Panc1 (cell line): ENCODE data around the gene NEK4. TPM values are rescaled to one million over a fixed set of nuclear protein-coding genes. Genes with fewer than 3 reads are reported as not detected.
A peak's percentile ranks its signal among the peaks of the same experiment; 100 is the strongest.

Source experiments
- ATAC-seq: fragments of 200-7000 bp; cut with Tn5 transposase; 2 replicates; pipeline ENCODE4 v1.9.1; 2020; ENCODE audit warnings: mild to moderate bottlenecking, moderate library complexity
- BruUV-seq: library from RNA; stranded (reverse); fragments of 400-500 nt; replicated peaks from 2 replicates; lab custom pipeline; 2021; lab: Mats Ljungman, UMichigan
- CTCF ChIA-PET: fragments of 300-600 bp; sonication (Branson Sonifier 250); formaldehyde crosslinking; loops from one replicate; lab custom pipeline; 2022; ENCODE audit warnings: antibody characterized with exemption; lab: Charles Lee
- POLR2A ChIA-PET: fragments of 300-600 bp; sonication (Branson Sonifier 250); formaldehyde crosslinking; loops from one replicate; lab custom pipeline; 2022; ENCODE audit warnings: antibody characterized with exemption; lab: Charles Lee
- DNase-seq: peaks from one replicate; pipeline ENCODE4 v3.0.0-alpha.2; 2010; ENCODE audit warnings: low read depth, low spot score
- H3K27ac ChIP-seq: 2 replicates; pipeline ENCODE4 v1.5.1; 2011; ENCODE audit warnings: mild to moderate bottlenecking, low read length, inconsistent platforms
- H3K27me3 ChIP-seq: fragments of 200-500 bp; sonication (Bioruptor generic); 2 replicates; pipeline ENCODE4 v1.6.0; 2014; ENCODE audit warnings: low read length, inconsistent platforms; ENCODE audit not compliant: control insufficient read depth, insufficient read depth
- H3K36me3 ChIP-seq: fragments of 200-500 bp; sonication (Bioruptor generic); 2 replicates; pipeline ENCODE4 v1.5.1; 2014; ENCODE audit warnings: inconsistent platforms, mild to moderate bottlenecking, low read length, moderate library complexity; ENCODE audit not compliant: control insufficient read depth, insufficient read depth
- H3K4me1 ChIP-seq: 2 replicates; pipeline ENCODE4 v1.5.1; 2011; ENCODE audit warnings: inconsistent platforms, mild to moderate bottlenecking, low read length, moderate library complexity; ENCODE audit not compliant: control insufficient read depth, insufficient read depth
- H3K4me3 ChIP-seq, 2 experiments: 2 replicates each; pipeline ENCODE4 v1.5.1; 2011 to 2012; ENCODE audit warnings: low read depth in 2 of 2, low read length in 2 of 2, mild to moderate bottlenecking in 2 of 2, inconsistent platforms in 1 of 2, moderate library complexity in 1 of 2
- H3K9me3 ChIP-seq: fragments of 200-500 bp; sonication (Bioruptor generic); 2 replicates; pipeline ENCODE4 v1.5.1; 2014; ENCODE audit warnings: low read depth, mild to moderate bottlenecking, inconsistent platforms, low read length, moderate library complexity; ENCODE audit not compliant: control insufficient read depth, insufficient read depth
- CTCF ChIP-seq: fragments of 450-650 bp; IDR thresholded peaks from 2 replicates; pipeline ENCODE4 v1.5.1; 2017; ENCODE audit warnings: mild to moderate bottlenecking
- POLR2AphosphoS5 ChIP-seq: IDR thresholded peaks from 2 replicates; pipeline ENCODE4 v1.6.1; 2012; ENCODE audit warnings: mild to moderate bottlenecking, low read depth, low read length, moderate library complexity
- REST ChIP-seq, 2 experiments: IDR thresholded peaks; 2 replicates each; pipeline ENCODE4 v1.6.1; 2011 to 2012; ENCODE audit warnings: low read depth in 2 of 2, control low read depth in 1 of 2, low read length in 1 of 2, mild to moderate bottlenecking in 1 of 2, moderate library complexity in 1 of 2; ENCODE audit not compliant: insufficient read depth in 1 of 2
- SIN3A ChIP-seq: IDR thresholded peaks from 2 replicates; pipeline ENCODE4 v1.6.1; 2012; ENCODE audit warnings: low read depth, mild to moderate bottlenecking, low read length, moderate library complexity, borderline replicate concordance; ENCODE audit not compliant: insufficient read depth
- TCF7L2 ChIP-seq: IDR thresholded peaks from 2 replicates; pipeline ENCODE4 v1.6.1; 2011; ENCODE audit warnings: mild to moderate bottlenecking, low read depth, low read length, inconsistent platforms
- in situ Hi-C: cut with HindIII; loops from 2 replicates; pipeline ENCODE4 v1.10.0; 2016; ENCODE audit warnings: low sequenced_read_pairs, low pct_unique_long_range_greater_than_20kb
- intact Hi-C: fragments of 100-400 bp; cut with micrococcal nuclease; formaldehyde crosslinking; loops from one replicate; pipeline ENCODE4 v1.10.0; 2022; ENCODE audit not compliant: unreplicated experiment
- total RNA-seq: library from RNA; stranded (reverse); gene quantifications from one replicate; pipeline ENCODE4 v1.2.1, GENCODE V29; 2021; ENCODE audit not compliant: unreplicated experiment

The NEK4 gene
- total RNA-seq, 1 experiment from 2014 or later = 22.9 TPM

- TF ChIP-seq CTCF (peak; percentile 43), REST (IDR thresholded peaks at IDR 0.05; ENCODE audit: insufficient read depth in 1 of 2, low read depth in 2 of 2, low read length in 1 of 2) (no peak), POLR2AphosphoS5 (no peak), SIN3A (no peak)
- no TSS peak for BruUV-seq
- Histone ChIP-seq H3K4me3 (no peak overlapping the region), H3K4me1 (peaks cover 19% of the 10 kb centered on the region), H3K9me3 (no peaks in the 10 kb centered on the region), H3K27me3 (no peaks in the 10 kb centered on the region), H3K36me3 (peaks cover 10% of the 10 kb centered on the region), H3K27ac (peak overlapping the region; percentile 44; the same call in 1 of the 2 replicates)
- intact Hi-C loops = no loop called here
- ChIA-PET POLR2A (interaction anchor here (0.7 kb wide), 1 partner anchor 10 kb away, joined by 6 read pairs; no protein-coding TSS in a partner anchor), CTCF (no interaction called here)
- no peak for DNase-seq
- in situ Hi-C loops = no loop called here
- no peak for ATAC-seq
These were observed 88.7 kb downstream of the NEK4 start for GRCh38 chr3:52682016-52682415.

GRCh38 chr3:52681596-52681995, 89.1 kb downstream of the NEK4 start:
- intact Hi-C loops = no loop called here
- DNase-seq = no peak

More at GRCh38 chr3:52681596-52681995, 89.1 kb downstream of the NEK4 start:
- H3K27ac ChIP-seq = peak overlapping the region; percentile 44; the same call in 1 of the 2 replicates
- ChIA-PET POLR2A (interaction anchor here (0.7 kb wide), 1 partner anchor 10 kb away, joined by 6 read pairs; no protein-coding TSS in a partner anchor), CTCF (interaction anchor here (1.0 kb wide), 1 partner anchor 155 kb away, joined by 5 read pairs; no protein-coding TSS in a partner anchor)
- TF ChIP-seq POLR2AphosphoS5 (no peak), SIN3A (no peak), TCF7L2 (no peak), CTCF (no peak), REST (IDR thresholded peaks at IDR 0.05; ENCODE audit: insufficient read depth in 1 of 2, low read depth in 2 of 2, low read length in 1 of 2) (no peak)
- peaks cover 5% of the 10 kb centered on the region for H3K36me3 ChIP-seq
- no peaks in the 10 kb centered on the region for H3K27me3 ChIP-seq
- peaks cover 19% of the 10 kb centered on the region for H3K4me1 ChIP-seq
- in situ Hi-C loops = no loop called here
- H3K9me3 ChIP-seq = no peaks in the 10 kb centered on the region
- H3K4me3 ChIP-seq = no peak overlapping the region
- BruUV-seq = no TSS peak
- no peak for ATAC-seq
